ENCODE data around the gene PCDHGA1.

- TF ChIP-seq, protein P1, sequence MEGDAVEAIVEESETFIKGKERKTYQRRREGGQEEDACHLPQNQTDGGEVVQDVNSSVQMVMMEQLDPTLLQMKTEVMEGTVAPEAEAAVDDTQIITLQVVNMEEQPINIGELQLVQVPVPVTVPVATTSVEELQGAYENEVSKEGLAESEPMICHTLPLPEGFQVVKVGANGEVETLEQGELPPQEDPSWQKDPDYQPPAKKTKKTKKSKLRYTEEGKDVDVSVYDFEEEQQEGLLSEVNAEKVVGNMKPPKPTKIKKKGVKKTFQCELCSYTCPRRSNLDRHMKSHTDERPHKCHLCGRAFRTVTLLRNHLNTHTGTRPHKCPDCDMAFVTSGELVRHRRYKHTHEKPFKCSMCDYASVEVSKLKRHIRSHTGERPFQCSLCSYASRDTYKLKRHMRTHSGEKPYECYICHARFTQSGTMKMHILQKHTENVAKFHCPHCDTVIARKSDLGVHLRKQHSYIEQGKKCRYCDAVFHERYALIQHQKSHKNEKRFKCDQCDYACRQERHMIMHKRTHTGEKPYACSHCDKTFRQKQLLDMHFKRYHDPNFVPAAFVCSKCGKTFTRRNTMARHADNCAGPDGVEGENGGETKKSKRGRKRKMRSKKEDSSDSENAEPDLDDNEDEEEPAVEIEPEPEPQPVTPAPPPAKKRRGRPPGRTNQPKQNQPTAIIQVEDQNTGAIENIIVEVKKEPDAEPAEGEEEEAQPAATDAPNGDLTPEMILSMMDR (IDR thresholded peaks at IDR 0.05) = no peak
- TF ChIP-seq POLR2A (IDR thresholded peaks at IDR 0.05) = no peak
These were observed 73.1 kb downstream of the PCDHGA1 start for GRCh38 chr5:141403387-141403786.
